Ovary (tissue), 9 donors: ENCODE results near the gene DOCK1. TPM values are rescaled to one million over a fixed set of nuclear protein-coding genes. Genes with fewer than 3 reads are reported as not detected.

ENCODE experiments used
- DNase-seq, 5 donors: peaks; one replicate each; pipeline ENCODE4 v3.0.0-alpha.2; 2019 to 2020
- H3K27ac ChIP-seq, 2 donors: fragments of 200-600 bp; one replicate each; pipeline versions ENCODE4 v1.5.1 to v1.8.0; 2019 to 2022
- H3K27me3 ChIP-seq: fragments of 200-600 bp; one replicate; pipeline ENCODE4 v1.8.0; 2022
- H3K36me3 ChIP-seq: fragments of 200-600 bp; sonication (generic); one replicate; pipeline ENCODE4 v1.5.1; 2019
- H3K4me1 ChIP-seq: one replicate; pipeline ENCODE4 v1.8.1; 2013; ENCODE audit warnings: mild to moderate bottlenecking, moderate library complexity; ENCODE audit not compliant: insufficient read depth
- H3K4me3 ChIP-seq: fragments of 200-600 bp; sonication (generic); one replicate; pipeline ENCODE4 v1.5.1; 2017
- H3K9me3 ChIP-seq, 2 donors: fragments of 200-600 bp in 1 of 2; sonication (generic) in 1 of 2; one replicate each; pipeline versions ENCODE4 v1.5.1 to v1.8.1; 2013 to 2019; ENCODE audit warnings: mild to moderate bottlenecking in 1 of 2, moderate library complexity in 1 of 2
- CTCF ChIP-seq, 3 donors: fragments of 450-650 bp in 2 of 3; fragments of 200-600 bp in 1 of 3; IDR thresholded peaks; one replicate each; pipeline versions ENCODE4 v1.5.1 to v1.8.0; 2016 to 2022; ENCODE audit warnings: antibody characterized with exemption in 3 of 3, mild to moderate bottlenecking in 1 of 3
- EP300 ChIP-seq: sonication (generic); formaldehyde crosslinking; IDR thresholded peaks from one replicate; pipeline ENCODE4 v1.6.1; 2017; ENCODE audit warnings: antibody characterized with exemption
- POLR2A ChIP-seq: fragments of 450-650 bp; IDR thresholded peaks from one replicate; pipeline ENCODE4 v1.6.1; 2017; ENCODE audit warnings: antibody characterized with exemption, mild to moderate bottlenecking, moderate library complexity
- WGBS, 3 donors: extraction: QIAGEN DNeasy Blood & Tissue Kit in 1 of 3; methylation state at CpG; one replicate each; pipeline versions ENCODE4 v1.1.5 to v1.1.7; 2013 to 2017; 5-methylcytosine and 5-hydroxymethylcytosine counted together
- intact Hi-C, 4 donors: fragments of 100-400 bp; cut with DNase I; formaldehyde crosslinking; loops; one replicate each; pipeline versions ENCODE4 v1.11.0 to v1.15.1; 2022 to 2023
- polyA plus RNA-seq, 2 donors: library from polyadenylated mRNA; stranded (reverse); fragments of 200-250 nt in 1 of 2; fragments of 350-450 nt in 1 of 2; fragmentation: Illumina TruSeq in 1 of 2; extraction: RNeasy Lipid Tissue Mini Kit (QIAGEN cat#74804) in 1 of 2; gene quantifications; one replicate each; pipeline ENCODE4 v1.2.3, GENCODE V29; 2013 to 2014
- total RNA-seq, 7 donors: library from RNA; depleted of rRNA in 2 of 7; stranded (reverse); fragments of >200 nt in 2 of 7; fragmentation: NEBNext Ultra II Directional in 3 of 7; extraction: Animal tissue kit (Norgen Biotek cat#: 25700) in 3 of 7; gene quantifications; one replicate each; pipeline versions ENCODE4 v1.1.0 to v1.2.4, GENCODE V29; 2016 to 2023
- donor health status: DM: no; HTN: no; CAD: no; lungs with moderate emphysema.
- donor health status: DM: no; HTN: no; CAD: no.
- donor health status: Bipolar disorder and iron deficiency.
- donor health status: DM: yes; HTN: yes; CAD: no.
- donor health status: DM: no; HTN: no; CAD: no.
- donor health status: DM: yes; HTN: yes; CAD: no.

Gene DOCK1
- total and polyA plus RNA-seq, 9 donors, result 24.7 to 68.3 (median 51.1) TPM

- TF ChIP-seq CTCF (IDR thresholded peaks at IDR 0.05), result no peak
- no peak for TF ChIP-seq EP300
- no peak for TF ChIP-seq POLR2A
- Histone ChIP-seq H3K9me3 (no peaks in the 10 kb centered on the region), H3K27me3 (no peaks in the 10 kb centered on the region)
Measured at GRCh38 chr10:127299956-127300689, 394.9 kb downstream of the DOCK1 start.

DNA sequence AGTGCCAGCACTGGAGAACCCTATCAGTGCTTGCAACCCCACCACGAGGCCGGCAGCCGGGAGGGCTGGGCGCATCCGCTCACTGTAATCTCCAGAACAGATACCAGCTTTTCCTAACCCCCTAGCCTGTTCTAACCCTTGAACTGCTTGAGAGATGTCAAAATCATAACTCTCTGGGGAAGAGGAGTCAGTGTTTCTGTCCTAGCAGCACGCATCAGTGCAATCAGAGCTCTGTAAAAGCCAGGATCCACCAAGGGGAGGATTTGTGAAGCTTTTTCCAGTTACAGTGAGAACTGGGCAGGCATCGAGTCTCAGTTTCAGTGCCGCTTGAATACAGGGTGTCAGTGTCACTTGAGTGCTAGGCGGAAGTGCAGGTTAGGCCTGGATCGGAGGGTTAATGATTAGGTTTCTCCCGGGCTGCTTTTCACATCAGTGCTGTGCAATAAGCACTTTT lies 395.7 kb downstream of the DOCK1 start:
- TF ChIP-seq POLR2A, result no peak
- TF ChIP-seq CTCF (IDR thresholded peaks at IDR 0.05), result no peak
- TF ChIP-seq EP300, result no peak
- intact Hi-C loops, result no loop called here
- H3K27ac ChIP-seq, result no peak overlapping the region
- no peaks in the 10 kb centered on the region for H3K4me1 ChIP-seq
- no peaks in the 10 kb centered on the region for H3K36me3 ChIP-seq
- no peaks in the 10 kb centered on the region for H3K27me3 ChIP-seq
- 85 to 92% (median 89%) methylated on average over 11 of the region's 11 CpGs for WGBS, 3 donors
- no peak overlapping the region for H3K4me3 ChIP-seq
- no peak for DNase-seq
- no peaks in the 10 kb centered on the region for H3K9me3 ChIP-seq

More at GRCh38 chr10:127299956-127300689, 394.9 kb downstream of the DOCK1 start:
- Histone ChIP-seq H3K27ac (no peak overlapping the region), H3K4me3 (no peak overlapping the region), H3K36me3 (no peaks in the 10 kb centered on the region), H3K4me1 (no peaks in the 10 kb centered on the region)
- intact Hi-C loops, result loop anchor here in 1 of 4 donors (2.0 kb wide), 1 partner anchor 29 kb away; no protein-coding TSS in a partner anchor
- WGBS, 3 donors, result 92 to 93% (median 93%) methylated on average over 13 of the region's 13 CpGs
- DNase-seq, result no peak

- WGBS, 3 donors, result 87 to 96% (median 92%) methylated on average over 3 of the region's 3 CpGs
- DNase-seq, result no peak
- H3K27ac ChIP-seq, result no peak overlapping the region
- H3K36me3 ChIP-seq, result no peaks in the 10 kb centered on the region
- intact Hi-C loops, result no loop called here
- H3K27me3 ChIP-seq, result no peaks in the 10 kb centered on the region
- no peaks in the 10 kb centered on the region for H3K9me3 ChIP-seq
- TF ChIP-seq POLR2A (no peak), CTCF (IDR thresholded peaks at IDR 0.05) (no peak), EP300 (no peak)
- H3K4me1 ChIP-seq, result no peaks in the 10 kb centered on the region
- H3K4me3 ChIP-seq, result no peak overlapping the region
Measured at GRCh38 chr10:127302343-127302742, 397.1 kb downstream of the DOCK1 start.

DNA sequence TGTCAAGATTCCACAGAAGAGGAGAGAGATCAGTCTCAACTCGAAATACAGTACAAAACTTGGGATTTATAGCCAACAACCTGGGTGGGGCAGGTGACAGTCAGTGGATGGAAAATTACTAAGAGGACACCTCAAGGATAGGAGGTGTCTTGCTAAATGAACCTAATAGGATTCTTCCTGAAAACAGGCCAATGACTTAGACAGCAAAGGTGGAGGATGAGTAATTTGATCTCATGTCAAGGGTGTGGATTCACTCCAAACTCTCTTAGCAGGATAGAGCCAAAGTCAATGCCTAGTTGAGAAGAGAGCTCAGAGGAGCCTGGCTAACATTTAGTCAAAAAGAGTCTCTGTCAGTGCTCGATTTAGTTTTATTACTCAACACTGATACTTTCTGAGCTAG lies 397.9 kb downstream of the DOCK1 start:
- WGBS, 3 donors, result 81 to 84% (median 81%) methylated on average over 2 of the region's 2 CpGs
- no peak overlapping the region for H3K4me3 ChIP-seq
- no peak for TF ChIP-seq POLR2A
- TF ChIP-seq CTCF (IDR thresholded peaks at IDR 0.05), result no peak
- TF ChIP-seq EP300, result no peak

More for the DNA sequence above, 397.9 kb downstream of the DOCK1 start:
- no peak for DNase-seq
- Histone ChIP-seq H3K27ac (no peak overlapping the region), H3K27me3 (no peaks in the 10 kb centered on the region), H3K4me1 (no peaks in the 10 kb centered on the region), H3K9me3 (no peaks in the 10 kb centered on the region), H3K36me3 (no peaks in the 10 kb centered on the region)
- intact Hi-C loops, result no loop called here
